Right forelimb (tissue), 1 donor: ENCODE results near the gene TSC22D2.

ENCODE experiments used
- DNase-seq: peaks from one replicate; pipeline ENCODE4 v3.0.0-alpha.2; 2018

TSC22D2 gene

DNA sequence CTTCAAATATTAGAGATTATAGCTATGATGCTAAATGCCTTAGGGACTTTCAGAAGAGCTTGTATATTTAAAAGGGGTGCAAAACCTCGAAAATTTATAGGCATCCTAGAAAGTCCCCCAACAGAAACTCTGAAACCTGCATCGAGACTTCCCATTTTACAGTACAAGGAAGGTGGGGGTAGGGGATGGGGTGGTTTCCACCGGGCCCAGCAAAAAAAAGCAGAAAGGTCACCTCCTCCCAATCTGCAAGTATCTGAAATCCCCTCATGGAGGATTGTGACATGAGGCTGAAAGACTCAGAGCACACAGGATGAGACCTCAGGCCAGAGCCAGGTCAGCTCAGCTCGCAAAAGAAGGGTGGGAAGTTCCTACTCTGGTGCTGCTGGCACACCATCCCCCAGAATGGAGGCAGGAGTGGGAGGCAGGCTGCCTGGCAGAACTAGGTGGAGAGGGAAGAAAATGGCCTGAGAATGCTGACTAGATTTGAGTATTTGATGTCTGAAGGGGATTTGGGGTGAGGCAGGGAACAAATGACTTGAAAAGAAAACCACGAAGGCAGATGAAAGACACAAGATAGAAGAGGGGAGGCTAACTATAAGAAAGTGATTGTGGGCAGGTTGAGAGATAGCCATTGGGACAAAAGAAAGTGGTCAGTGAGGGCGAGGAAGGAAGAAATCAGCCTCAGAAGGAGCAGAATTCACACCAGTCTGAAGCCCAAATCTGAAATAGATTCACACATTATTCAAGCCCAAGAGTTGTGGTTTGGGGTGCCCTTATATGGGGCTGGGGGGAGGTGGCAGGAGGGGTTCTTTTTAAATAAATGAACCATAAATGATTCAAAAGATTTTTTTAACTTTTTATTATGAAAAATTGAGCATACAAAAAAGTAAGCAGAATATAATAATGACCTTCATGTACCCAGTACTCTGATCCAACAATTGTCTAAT is 22.5 kb upstream of the TSC22D2 start:
- DNase-seq, result no peak

DNA sequence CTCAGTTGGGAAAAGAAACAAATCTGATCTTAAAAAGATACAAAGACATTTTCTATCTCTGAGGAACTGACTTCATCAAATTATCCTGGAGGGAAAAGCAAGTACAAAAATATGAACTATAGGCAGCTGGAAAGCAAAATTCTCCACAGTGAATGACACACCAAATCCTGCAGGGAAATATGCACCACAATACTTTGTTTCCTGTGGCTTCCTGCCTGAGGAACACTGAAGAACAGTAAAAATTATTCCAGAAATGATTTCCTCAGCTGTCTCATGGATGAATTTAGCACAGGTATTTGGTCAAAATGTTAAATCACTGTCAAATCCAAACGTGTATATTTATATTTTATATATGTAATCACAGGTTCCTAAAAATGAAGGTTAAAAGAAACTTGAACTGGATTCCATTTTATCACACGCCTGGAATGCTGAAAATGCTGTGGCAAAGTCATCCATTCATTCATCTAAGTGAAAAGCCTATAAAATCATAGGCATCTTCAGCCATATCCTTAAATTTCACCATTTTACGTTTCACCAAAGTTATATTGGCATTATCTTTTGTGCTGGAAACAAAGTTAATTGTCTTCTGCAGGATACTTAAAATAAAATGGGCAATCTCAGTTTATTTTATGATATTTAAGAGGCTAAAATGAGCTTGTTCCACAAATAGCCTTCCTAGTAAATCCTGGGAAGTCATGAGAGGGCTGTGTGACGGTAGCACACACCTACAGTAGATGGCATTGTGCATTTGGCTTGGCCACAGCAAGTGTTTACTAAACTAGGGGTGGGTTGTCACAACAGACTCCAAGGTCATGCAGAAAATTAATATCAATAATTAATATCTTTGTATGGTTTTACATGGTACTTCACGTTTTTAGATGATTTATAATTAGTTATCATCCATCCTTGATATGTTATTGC is 19.3 kb upstream of the TSC22D2 start:
- DNase-seq, result no peak

DNA sequence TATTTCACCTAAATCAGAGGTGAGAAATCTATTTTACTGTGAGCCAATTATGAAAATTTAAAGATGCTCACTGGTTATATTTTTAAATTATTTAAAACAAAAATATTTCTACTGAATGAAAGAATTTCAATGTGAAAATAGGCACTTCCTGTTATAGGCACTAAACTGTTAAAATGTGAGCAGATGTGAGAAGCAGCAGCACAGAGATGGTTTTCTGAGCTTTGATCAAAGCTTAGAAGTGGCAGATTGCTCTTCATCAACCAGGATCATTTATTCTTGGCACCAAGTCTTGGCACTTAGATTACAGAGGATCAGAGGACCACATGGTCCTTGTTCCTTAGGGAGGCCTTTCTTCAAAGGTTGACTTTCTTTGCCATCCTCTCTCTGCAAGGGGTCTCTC is 18.0 kb upstream of the TSC22D2 start:
- DNase-seq, result no peak

DNA sequence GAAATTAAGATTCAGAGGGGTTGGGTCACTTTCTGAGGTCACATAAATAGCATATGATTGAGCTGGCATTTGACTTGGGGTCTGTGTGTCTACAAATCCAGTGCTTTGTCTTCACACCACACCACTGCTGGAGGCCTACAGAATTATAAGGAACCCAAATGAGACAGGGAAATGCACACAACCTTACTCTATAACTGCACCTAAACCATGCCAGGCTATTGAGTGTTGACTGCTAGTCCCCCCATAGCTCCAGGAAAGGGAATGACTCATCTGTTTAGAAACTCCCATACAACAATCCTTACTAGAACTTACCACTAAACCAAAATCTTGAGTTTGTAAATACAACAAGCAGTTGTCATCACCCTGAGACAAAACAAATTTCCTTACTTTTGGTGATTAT is 16.9 kb upstream of the TSC22D2 start:
- DNase-seq, result no peak

DNA sequence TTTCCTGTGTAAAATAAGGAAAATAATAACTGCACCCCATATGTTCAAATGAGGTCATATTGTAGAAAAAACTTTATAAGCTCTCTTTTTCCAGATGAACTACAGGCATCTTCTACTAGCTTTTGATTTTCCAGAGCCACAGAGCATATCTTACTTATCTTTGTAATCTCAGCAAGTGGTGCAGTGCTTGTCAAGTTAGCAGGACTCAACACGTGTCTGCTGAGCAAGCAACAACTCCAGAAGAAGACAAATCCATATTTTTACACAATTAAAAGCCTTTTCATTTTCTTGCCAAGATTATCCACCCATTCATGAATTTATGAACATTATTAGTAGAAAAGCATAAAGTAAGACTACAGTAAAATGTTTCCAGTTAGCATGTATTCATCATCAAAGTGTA is 14.4 kb upstream of the TSC22D2 start:
- DNase-seq, result no peak

DNA sequence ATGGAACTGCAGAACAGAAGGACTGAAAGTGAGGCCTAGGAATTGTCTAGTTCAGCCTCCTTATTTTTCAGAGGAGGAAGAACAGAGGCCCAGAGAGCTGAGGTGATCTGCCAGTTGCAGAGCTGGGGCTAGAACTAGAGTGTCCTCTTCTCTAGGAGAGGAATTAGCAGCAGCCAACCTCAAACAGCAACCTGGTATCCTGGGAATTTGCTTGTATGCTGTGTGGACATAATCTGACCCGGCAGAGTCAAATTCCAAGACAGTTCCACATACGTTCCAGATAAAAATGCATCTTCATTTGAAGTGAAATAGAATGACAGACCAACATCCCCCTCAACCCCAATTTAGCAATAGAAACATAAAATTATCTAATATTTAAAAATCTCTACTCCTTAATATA is 13.5 kb upstream of the TSC22D2 start:
- DNase-seq, result no peak

GRCh38 chr3:150396491-150396890 is 11.6 kb upstream of the TSC22D2 start:
- no peak for DNase-seq

DNA sequence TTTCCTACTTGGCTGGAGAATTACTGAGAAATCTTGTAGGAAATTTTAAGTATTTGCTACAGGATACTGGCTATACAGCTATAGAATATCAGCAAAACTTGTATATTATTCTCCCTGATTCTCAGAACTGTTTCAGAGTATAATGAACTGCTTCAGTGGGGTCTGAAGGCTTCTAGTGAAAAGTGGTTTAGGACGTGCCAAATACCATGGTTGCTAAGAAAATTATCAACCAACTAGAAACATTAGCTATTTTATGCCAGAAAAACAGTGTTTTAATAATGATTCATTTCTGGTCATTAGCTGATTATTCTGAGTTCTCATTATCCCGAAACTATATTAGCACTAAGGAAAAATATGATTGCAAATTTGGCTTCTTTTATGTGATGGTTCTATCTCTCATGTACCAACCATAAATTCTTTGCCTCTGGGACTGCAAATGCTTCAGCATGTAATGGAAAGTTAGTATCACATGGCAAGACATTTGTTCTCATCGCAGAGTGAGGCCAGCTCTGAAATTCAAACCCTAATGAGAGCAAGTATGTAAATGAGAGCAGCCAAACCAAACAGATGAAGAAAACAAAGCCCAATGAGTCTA is 11.0 kb upstream of the TSC22D2 start:
- DNase-seq, result no peak

DNA sequence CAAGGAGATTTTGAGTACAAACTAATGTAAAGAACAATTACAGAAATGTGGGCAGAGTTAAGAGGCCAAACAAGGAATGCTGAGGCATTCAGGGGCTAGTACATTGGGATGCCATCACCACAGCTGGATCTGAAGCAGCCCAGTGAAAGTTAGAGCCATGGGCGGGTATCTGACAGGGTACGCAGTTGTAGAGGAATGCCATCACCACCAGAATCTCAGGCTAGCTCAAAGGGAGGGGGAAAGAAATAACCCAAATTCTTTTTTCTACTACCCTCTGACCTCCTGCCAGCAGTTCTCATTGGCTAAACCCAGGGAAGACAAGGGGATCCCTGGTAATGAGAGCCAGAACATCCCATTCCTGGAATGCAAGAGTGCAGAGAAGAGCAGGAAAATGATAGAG is 9.0 kb upstream of the TSC22D2 start:
- DNase-seq, result no peak

GRCh38 chr3:150401285-150401684 is 6.8 kb upstream of the TSC22D2 start:
- no peak for DNase-seq

DNA sequence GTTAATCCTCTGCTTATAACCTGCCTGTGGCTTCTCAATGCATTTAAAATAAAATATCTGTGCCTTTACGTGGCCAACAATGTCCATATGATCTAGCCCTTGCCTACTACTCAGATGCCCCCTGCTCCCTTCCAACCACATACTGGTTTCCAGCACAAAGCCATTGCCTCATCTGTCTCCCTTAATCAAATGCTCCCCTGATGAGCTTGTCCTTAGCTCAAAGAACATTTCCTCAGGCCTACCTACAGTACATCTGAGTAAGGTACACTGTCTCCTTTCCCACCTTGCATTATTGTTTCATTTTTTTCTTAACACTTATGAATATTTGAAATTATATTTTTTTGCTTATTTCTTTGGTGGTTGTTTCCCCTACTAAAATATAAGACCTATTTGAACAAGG is 5.9 kb upstream of the TSC22D2 start:
- no peak for DNase-seq

- no peak for DNase-seq
Observed at GRCh38 chr3:150404023-150404422, 4.1 kb upstream of the TSC22D2 start.

GRCh38 chr3:150407051-150407807 is 869 bp upstream of the TSC22D2 start:
- DNase-seq, result no peak

- DNase-seq, result no peak
Observed at GRCh38 chr3:150407808-150408220, 284 bp upstream of the TSC22D2 start.

- DNase-seq, result peak; percentile 70
Observed at GRCh38 chr3:150409125-150409511, 1.0 kb downstream of the TSC22D2 start.

DNA sequence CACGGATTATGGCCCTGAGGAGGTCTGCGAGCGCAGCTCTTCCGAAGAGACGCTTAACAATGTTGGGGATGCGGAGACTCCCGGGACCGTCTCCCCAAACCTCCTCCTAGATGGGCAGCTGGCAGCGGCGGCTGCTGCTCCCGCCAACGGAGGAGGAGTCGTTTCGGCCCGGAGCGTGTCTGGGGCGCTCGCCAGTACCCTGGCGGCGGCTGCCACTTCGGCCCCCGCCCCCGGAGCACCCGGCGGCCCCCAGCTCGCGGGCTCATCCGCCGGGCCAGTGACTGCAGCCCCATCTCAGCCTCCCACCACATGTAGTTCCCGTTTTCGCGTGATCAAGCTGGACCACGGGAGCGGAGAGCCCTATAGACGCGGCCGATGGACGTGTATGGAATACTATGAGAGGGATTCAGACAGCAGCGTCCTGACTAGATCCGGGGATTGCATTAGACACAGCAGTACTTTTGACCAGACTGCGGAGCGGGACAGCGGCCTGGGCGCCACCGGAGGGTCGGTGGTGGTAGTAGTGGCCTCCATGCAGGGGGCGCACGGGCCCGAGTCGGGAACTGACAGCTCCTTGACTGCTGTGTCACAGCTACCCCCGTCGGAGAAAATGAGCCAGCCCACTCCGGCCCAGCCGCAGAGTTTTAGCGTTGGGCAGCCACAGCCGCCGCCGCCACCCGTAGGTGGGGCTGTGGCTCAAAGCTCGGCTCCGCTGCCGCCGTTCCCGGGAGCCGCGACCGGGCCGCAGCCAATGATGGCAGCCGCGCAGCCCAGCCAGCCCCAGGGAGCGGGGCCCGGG is 1.6 kb downstream of the TSC22D2 start:
- DNase-seq, result peak; percentile 85

DNA sequence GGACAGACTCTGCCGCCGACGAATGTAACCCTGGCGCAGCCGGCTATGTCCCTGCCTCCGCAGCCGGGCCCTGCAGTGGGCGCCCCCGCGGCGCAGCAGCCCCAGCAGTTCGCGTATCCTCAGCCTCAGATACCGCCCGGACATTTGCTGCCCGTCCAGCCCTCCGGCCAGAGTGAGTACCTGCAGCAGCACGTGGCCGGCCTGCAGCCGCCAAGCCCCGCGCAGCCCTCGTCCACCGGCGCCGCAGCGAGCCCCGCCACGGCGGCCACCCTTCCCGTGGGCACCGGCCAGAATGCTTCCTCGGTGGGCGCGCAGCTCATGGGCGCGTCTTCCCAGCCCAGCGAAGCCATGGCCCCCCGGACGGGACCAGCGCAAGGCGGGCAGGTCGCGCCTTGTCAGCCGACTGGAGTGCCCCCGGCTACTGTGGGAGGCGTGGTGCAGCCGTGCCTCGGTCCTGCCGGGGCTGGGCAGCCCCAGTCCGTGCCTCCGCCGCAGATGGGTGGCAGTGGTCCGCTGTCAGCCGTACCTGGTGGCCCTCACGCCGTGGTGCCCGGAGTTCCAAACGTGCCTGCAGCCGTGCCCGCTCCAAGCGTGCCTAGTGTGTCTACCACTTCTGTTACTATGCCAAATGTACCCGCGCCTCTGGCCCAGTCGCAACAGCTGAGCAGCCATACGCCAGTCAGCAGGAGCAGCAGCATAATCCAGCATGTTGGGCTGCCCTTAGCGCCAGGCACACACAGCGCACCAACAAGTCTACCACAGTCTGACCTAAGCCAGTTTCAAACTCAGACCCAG is 2.4 kb downstream of the TSC22D2 start:
- DNase-seq, result peak; percentile 75

DNA sequence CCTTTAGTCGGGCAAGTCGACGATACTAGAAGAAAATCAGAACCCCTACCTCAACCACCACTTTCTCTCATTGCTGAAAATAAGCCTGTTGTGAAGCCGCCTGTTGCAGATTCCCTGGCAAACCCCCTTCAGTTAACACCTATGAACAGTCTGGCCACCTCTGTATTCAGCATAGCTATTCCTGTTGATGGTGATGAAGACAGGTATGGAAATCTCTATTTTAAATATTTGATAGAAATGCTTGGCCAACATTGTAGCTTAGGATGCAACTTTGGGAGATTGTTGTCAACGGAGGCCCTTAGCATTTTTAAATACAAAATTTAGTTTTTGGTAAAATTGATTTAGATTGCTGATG is 3.0 kb downstream of the TSC22D2 start:
- DNase-seq, result no peak

- DNase-seq, result no peak
Observed at GRCh38 chr3:150411546-150411945, 3.4 kb downstream of the TSC22D2 start.

- DNase-seq, result no peak
Observed at GRCh38 chr3:150411976-150412375, 3.9 kb downstream of the TSC22D2 start.
